Gastroesophageal sphincter (tissue), 4 donors: ENCODE data around the gene TTBK1. TPM values are rescaled to one million over a fixed set of nuclear protein-coding genes. Genes with fewer than 3 reads are reported as not detected.

Source experiments
- ATAC-seq: fragments of 150-250 bp; one replicate; pipeline ENCODE4 v1.9.1; 2016; ENCODE audit warnings: mild to moderate bottlenecking, moderate library complexity
- H3K27ac ChIP-seq, 4 donors: fragments of 200-600 bp; sonication (generic) in 3 of 4; 1 replicate in 3 of 4; 2 replicates in 1 of 4; pipeline ENCODE4 v1.5.1; 2016 to 2019
- H3K27me3 ChIP-seq: fragments of 200-600 bp; sonication (generic); one replicate; pipeline ENCODE4 v1.5.1; 2019
- H3K36me3 ChIP-seq, 2 donors: fragments of 200-600 bp; sonication (generic); one replicate each; pipeline ENCODE4 v1.5.1; 2019; ENCODE audit warnings: control low read depth in 1 of 2
- H3K4me1 ChIP-seq, 3 donors: fragments of 200-600 bp; sonication (generic); 1 replicate in 2 of 3; 2 replicates in 1 of 3; pipeline ENCODE4 v1.5.1; 2016 to 2019; ENCODE audit warnings: control low read depth in 2 of 3
- H3K4me3 ChIP-seq, 2 donors: fragments of 200-600 bp; sonication (generic); one replicate each; pipeline ENCODE4 v1.5.1; 2019; ENCODE audit warnings: mild to moderate bottlenecking in 1 of 2, moderate library complexity in 1 of 2
- H3K9me3 ChIP-seq, 3 donors: fragments of 200-600 bp; sonication (generic); one replicate each; pipeline ENCODE4 v1.5.1; 2017 to 2019; ENCODE audit warnings: control low read depth in 2 of 3
- CTCF ChIP-seq, 4 experiments: fragments of 200-600 bp in 2 of 4; fragments of 450-650 bp in 2 of 4; sonication (generic) in 1 of 4; IDR thresholded peaks; one replicate each; pipeline ENCODE4 v1.5.1; 2017 to 2019; ENCODE audit warnings: antibody characterized with exemption in 4 of 4, mild to moderate bottlenecking in 2 of 4, moderate library complexity in 2 of 4
- EP300 ChIP-seq: sonication (generic); formaldehyde crosslinking; IDR thresholded peaks from one replicate; pipeline ENCODE4 v1.6.1; 2017; ENCODE audit warnings: antibody characterized with exemption, mild to moderate bottlenecking
- POLR2A ChIP-seq, 2 donors: fragments of 450-650 bp; IDR thresholded peaks; one replicate each; pipeline ENCODE4 v1.6.1; 2017; ENCODE audit warnings: antibody characterized with exemption in 2 of 2, mild to moderate bottlenecking in 2 of 2, moderate library complexity in 1 of 2
- POLR2AphosphoS5 ChIP-seq: sonication (generic); formaldehyde crosslinking; IDR thresholded peaks from one replicate; pipeline ENCODE4 v1.6.1; 2017; ENCODE audit warnings: antibody characterized with exemption
- WGBS, 2 donors: methylation state at CpG; one replicate each; pipeline ENCODE4 v1.1.5; 2018; ENCODE audit warnings: low coverage in 1 of 2; 5-methylcytosine and 5-hydroxymethylcytosine counted together
- total RNA-seq, 4 donors: library from RNA; depleted of rRNA; stranded (reverse); fragments of >200 nt; gene quantifications; one replicate each; pipeline ENCODE4 v1.1.0, GENCODE V29; 2016

TTBK1 gene
- total RNA-seq, 4 donors from 2014 or later: 0.08 to 0.20 TPM; not detected in 2

DNA sequence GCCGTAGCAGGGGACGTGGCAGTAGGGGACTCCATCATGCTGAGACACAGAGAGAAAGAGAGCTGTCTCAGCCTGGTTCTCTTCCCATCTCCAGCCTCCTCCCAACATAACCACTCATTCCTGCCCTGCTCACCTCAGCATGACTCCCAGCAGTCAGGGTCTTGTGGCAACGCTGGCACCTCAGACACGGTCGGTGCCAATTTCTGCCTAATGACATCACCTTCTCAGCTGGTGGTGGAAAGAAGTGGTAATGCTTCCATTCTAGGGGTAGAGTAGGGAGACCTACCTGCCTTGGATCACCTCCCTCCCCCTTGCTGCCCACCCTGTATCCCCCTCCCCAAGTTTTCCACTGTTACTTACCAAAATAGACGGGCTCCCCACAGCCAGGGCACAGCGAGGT lies 62.8 kb downstream of the TTBK1 start:
- 87 to 92% methylated on average over 3 to 5 of the region's 7 CpGs for WGBS, 2 donors
- H3K27ac ChIP-seq: no peak overlapping the region
- no peaks in the 10 kb centered on the region for H3K36me3 ChIP-seq
- TF ChIP-seq POLR2AphosphoS5: no peak
- TF ChIP-seq CTCF (IDR thresholded peaks at IDR 0.05): no peak
- no peak for TF ChIP-seq POLR2A (IDR thresholded peaks at IDR 0.05)
- no peak for TF ChIP-seq EP300
- peaks cover 53% of the 10 kb centered on the region for H3K27me3 ChIP-seq
- H3K9me3 ChIP-seq: no peaks in the 10 kb centered on the region
- ATAC-seq: no peak
- H3K4me1 ChIP-seq: peaks cover 0 to 17% (median 9%) of the 10 kb centered on the region in 3 donors
- H3K4me3 ChIP-seq: no peak overlapping the region

DNA sequence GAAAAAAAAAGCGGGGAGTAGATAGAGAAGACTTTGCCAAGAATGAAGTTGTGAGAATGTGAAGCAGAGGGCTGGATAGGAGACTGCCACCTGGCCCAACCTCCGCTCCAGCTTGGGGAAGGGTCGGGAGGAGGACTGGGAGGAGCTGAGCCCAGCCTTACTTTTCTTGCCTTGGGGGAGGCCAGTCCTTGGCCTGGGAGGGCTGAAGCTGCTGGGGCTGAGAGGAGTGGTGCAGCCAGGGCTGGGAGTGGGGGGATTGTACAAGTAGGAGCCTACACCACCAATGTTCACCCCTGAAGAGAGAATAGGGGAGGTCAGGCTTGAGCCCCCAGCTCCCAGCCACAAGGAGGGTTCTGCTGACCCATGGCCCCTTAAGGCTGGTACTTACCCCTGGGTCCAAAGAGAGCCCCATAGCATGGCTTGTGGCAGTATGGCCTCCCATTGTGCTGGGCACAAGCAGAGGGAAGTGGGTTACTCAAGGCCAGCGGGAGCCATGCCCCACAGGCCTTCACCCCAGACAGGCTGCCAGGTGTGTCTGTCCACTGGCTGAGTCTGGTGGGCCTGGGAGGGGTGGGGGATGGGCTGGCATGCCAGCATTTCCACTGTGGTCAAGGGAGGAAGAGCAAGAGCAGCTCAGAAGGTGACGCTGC lies 64.3 kb downstream of the TTBK1 start:
- Histone ChIP-seq H3K27ac (no peak overlapping the region), H3K36me3 (no peaks in the 10 kb centered on the region), H3K27me3 (peaks cover 40% of the 10 kb centered on the region), H3K4me3 (no peak overlapping the region), H3K9me3 (no peaks in the 10 kb centered on the region), H3K4me1 (peaks cover 0 to 17% (median 9%) of the 10 kb centered on the region in 3 donors)
- 85 to 100% methylated on average over 1 to 3 of the region's 5 CpGs for WGBS, 2 donors
- no peak for TF ChIP-seq CTCF (IDR thresholded peaks at IDR 0.05)
- TF ChIP-seq POLR2A (IDR thresholded peaks at IDR 0.05): no peak
- TF ChIP-seq EP300: no peak
- TF ChIP-seq POLR2AphosphoS5: no peak
- ATAC-seq: no peak

DNA sequence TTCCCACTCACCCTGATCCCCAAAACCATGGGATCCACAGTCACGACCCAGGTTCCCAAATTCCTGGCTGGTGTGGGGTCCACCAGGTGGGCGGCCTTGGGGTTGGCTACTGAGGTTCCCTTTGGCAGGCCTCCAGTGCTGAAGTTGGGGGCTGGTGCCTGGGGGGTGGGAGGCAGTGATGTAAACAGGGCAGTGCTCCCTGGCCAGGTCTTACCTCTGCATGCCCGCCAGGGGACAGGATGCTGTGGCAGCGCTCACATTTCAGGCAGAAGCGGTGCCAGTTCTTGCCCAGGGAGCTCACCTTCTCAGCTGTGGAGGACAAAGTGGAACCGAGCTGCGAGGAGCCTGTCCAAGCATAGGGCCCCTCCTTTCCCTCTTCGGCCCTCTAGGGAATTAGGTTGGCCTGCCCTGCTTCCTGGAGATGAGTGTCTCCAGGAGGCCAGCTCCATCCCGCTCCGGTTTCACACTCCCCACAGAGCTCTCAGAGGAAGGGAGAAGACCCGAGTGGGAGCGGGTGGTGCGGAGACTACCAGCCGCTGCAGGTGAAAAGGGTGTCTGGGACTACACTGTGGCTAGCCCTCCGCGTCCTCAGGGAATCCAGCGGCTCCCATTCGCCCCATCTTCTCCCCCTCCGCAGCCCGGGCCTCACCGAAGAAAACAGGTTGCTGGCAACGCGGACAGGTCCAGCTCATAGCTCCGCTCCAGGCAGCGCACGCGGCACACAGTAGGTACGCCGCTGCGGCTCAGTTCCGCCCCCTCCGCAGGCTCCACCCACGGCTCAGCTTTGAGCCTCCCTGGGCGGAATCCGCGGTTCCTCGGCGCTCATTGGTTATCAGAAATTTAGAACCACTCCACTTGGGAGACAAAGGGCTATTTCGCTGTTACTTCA lies 65.1 kb downstream of the TTBK1 start, which contains the start of gene CRIP3:
Gene CRIP3 (minus strand): TSS at position 726 of the 889 bp plus-strand sequence. CDS start 34 bp downstream, at position 692.
- Histone ChIP-seq H3K36me3 (no peaks in the 10 kb centered on the region), H3K4me3 (peak within 1 kb of the TSS; percentile 17 to 46), H3K27me3 (peaks cover 35% of the 10 kb centered on the region), H3K9me3 (no peaks in the 10 kb centered on the region), H3K4me1 (peaks cover 0 to 17% (median 9%) of the 10 kb centered on the region in 3 donors), H3K27ac (no peak within 1 kb of the TSS)
- ATAC-seq: peak; percentile 70
- 0% methylated on average over 1 to 5 of the region's 39 CpGs for WGBS, 2 donors
- TF ChIP-seq EP300: no peak
- no peak for TF ChIP-seq POLR2A (IDR thresholded peaks at IDR 0.05)
- TF ChIP-seq POLR2AphosphoS5: no peak
- no peak for TF ChIP-seq CTCF (IDR thresholded peaks at IDR 0.05)

GRCh38 chr6:43308990-43309477 lies 65.8 kb downstream of the TTBK1 start:
- WGBS, 2 donors: 9 to 50% methylated on average over 2 to 5 of the region's 9 CpGs
- peak; percentile 37 for ATAC-seq
- H3K4me3 ChIP-seq: peak overlapping the region in 1 of 2 donors; percentile 46

More at GRCh38 chr6:43308990-43309477, 65.8 kb downstream of the TTBK1 start:
- TF ChIP-seq CTCF (IDR thresholded peaks at IDR 0.05): no peak
- TF ChIP-seq EP300: no peak
- TF ChIP-seq POLR2AphosphoS5: no peak
- TF ChIP-seq POLR2A (IDR thresholded peaks at IDR 0.05): no peak
- H3K4me1 ChIP-seq: peaks cover 0 to 17% (median 9%) of the 10 kb centered on the region in 3 donors
- peaks cover 33% of the 10 kb centered on the region for H3K27me3 ChIP-seq
- H3K36me3 ChIP-seq: no peaks in the 10 kb centered on the region
- H3K27ac ChIP-seq: no peak overlapping the region
- H3K9me3 ChIP-seq: no peaks in the 10 kb centered on the region
